ENCODE data around the gene UNC45B. TPM values are rescaled to one million over a fixed set of nuclear protein-coding genes. Genes with fewer than 3 reads are reported as not detected.

The UNC45B gene
- total and polyA plus RNA-seq, 2 donors (not counting 3 experiments of a cell fraction or from before 2014, with no cell fraction given), result not detected

- ChIA-PET POLR2A (no interaction called here), CTCF (no interaction called here)
- H3K27ac ChIP-seq (ENCODE audit: insufficient read depth, low read depth, low read length), result no peak overlapping the region
- H2AFZ ChIP-seq (ENCODE audit: low read depth, low read length), result no peak overlapping the region
- intact Hi-C loops (cut with micrococcal nuclease) (no loop called here), dilution Hi-C loops (cut with MboI; ENCODE audit: extremely low pct_ligation_motif_present, low sequenced_read_pairs) (no loop called here)
- H3K9me3 ChIP-seq (replicated peaks; ENCODE audit: control insufficient read depth, insufficient read depth, low read length), result no peaks in the 10 kb centered on the region
- peaks cover 9 to 18% of the 10 kb centered on the region in 2 experiments for H3K27me3 ChIP-seq (ENCODE audit: control insufficient read depth in 2 of 2, insufficient read depth in 2 of 2, low read length in 2 of 2)
- H3K4me1 ChIP-seq (ENCODE audit: control insufficient read depth, extremely low read depth, insufficient read depth, low read length), result no peaks in the 10 kb centered on the region
- no peak overlapping the region for H3K9ac ChIP-seq (replicated peaks; ENCODE audit: extremely low read depth, insufficient read depth, low read length)
- no TSS peak for BruUV-seq (replicated peaks)
- no peaks in the 10 kb centered on the region for H3K36me3 ChIP-seq (ENCODE audit: control insufficient read depth in 2 of 2, extremely low read depth in 1 of 2, insufficient read depth in 2 of 2, low read length in 2 of 2)
- no peak for TF ChIP-seq MAX (IDR thresholded peaks at IDR 0.05; ENCODE audit: insufficient read depth, insufficient read length)
- TF ChIP-seq JUN (IDR thresholded peaks at IDR 0.05; ENCODE audit: borderline replicate concordance, insufficient read depth, insufficient read length, low read depth), result no peak
- no peak for TF ChIP-seq POLR2AphosphoS5 (IDR thresholded peaks at IDR 0.05; ENCODE audit: insufficient read depth, low read depth, low read length)
- TF ChIP-seq EZH2 (IDR thresholded peaks at IDR 0.05; ENCODE audit: borderline replicate concordance, low read depth, low read length, severe bottlenecking), result no peak
- TF ChIP-seq FOS (IDR thresholded peaks at IDR 0.05; ENCODE audit: borderline replicate concordance, insufficient read depth, low read length), result no peak
- no peak for TF ChIP-seq CTCF (IDR thresholded peaks at IDR 0.05; ENCODE audit: extremely low read depth in 1 of 2, insufficient read depth in 1 of 2, low read depth in 1 of 2, low read length in 2 of 2)
- no peak for TF ChIP-seq POLR2A (IDR thresholded peaks at IDR 0.05; ENCODE audit: low read depth, low read length)
- no peak for TF ChIP-seq MYC (IDR thresholded peaks at IDR 0.05; ENCODE audit: low read depth, low read length)
- TF ChIP-seq GATA2 (IDR thresholded peaks at IDR 0.05; ENCODE audit: insufficient read depth, insufficient read length, low read depth, low read length), result no peak
- no peaks in the 10 kb centered on the region for H4K20me1 ChIP-seq (replicated peaks; ENCODE audit: control insufficient read depth, extremely low read depth, insufficient read depth, low read length)
- no peaks in the 10 kb centered on the region for H3K9me1 ChIP-seq (replicated peaks; ENCODE audit: control insufficient read depth, extremely low read depth, insufficient read depth, low read length)
- no peaks in the 10 kb centered on the region for H3K79me2 ChIP-seq (ENCODE audit: control insufficient read depth, insufficient read depth, low read length)
- FAIRE-seq (no peak), DNase-seq (ENCODE audit: low read depth, low spot score) (peak; percentile 18)
- H3K4me3 ChIP-seq (replicated peaks in 1 of 3; ENCODE audit: insufficient read depth in 1 of 3, low read depth in 1 of 3, low read length in 3 of 3), result no peak overlapping the region
- H3K4me2 ChIP-seq (ENCODE audit: insufficient read depth, low read length), result no peak overlapping the region
Observed at GRCh38 chr17:35218915-35219314, 71.3 kb downstream of the UNC45B start.

All from endothelial cell of umbilical vein (primary cell).